GM12874 (cell line): ENCODE measurements around the gene PSAP.

Source experiments
- CTCF ChIP-seq: IDR thresholded peaks from 2 replicates; pipeline ENCODE4 v1.5.1; 2011; ENCODE audit warnings: low read depth, mild to moderate bottlenecking, control low read depth, low read length, moderate library complexity; ENCODE audit not compliant: insufficient read depth

The PSAP gene

GRCh38 chr10:71816936-71817618 is 34.0 kb downstream of the PSAP start:
- no peak for TF ChIP-seq CTCF

- no peak for TF ChIP-seq CTCF
These were observed 34.6 kb downstream of the PSAP start for GRCh38 chr10:71816421-71816851.

- TF ChIP-seq CTCF = no peak
These were observed 35.4 kb downstream of the PSAP start for GRCh38 chr10:71815515-71816130.

GRCh38 chr10:71814922-71815411 is 36.1 kb downstream of the PSAP start:
- no peak for TF ChIP-seq CTCF

- TF ChIP-seq CTCF = no peak
These were observed 38.0 kb downstream of the PSAP start for GRCh38 chr10:71812913-71813590.

- TF ChIP-seq CTCF = peak; percentile 95
These were observed 38.8 kb downstream of the PSAP start for GRCh38 chr10:71812016-71812912.
